ENCODE measurements around the gene SLC38A2.

Gene SLC38A2

DNA sequence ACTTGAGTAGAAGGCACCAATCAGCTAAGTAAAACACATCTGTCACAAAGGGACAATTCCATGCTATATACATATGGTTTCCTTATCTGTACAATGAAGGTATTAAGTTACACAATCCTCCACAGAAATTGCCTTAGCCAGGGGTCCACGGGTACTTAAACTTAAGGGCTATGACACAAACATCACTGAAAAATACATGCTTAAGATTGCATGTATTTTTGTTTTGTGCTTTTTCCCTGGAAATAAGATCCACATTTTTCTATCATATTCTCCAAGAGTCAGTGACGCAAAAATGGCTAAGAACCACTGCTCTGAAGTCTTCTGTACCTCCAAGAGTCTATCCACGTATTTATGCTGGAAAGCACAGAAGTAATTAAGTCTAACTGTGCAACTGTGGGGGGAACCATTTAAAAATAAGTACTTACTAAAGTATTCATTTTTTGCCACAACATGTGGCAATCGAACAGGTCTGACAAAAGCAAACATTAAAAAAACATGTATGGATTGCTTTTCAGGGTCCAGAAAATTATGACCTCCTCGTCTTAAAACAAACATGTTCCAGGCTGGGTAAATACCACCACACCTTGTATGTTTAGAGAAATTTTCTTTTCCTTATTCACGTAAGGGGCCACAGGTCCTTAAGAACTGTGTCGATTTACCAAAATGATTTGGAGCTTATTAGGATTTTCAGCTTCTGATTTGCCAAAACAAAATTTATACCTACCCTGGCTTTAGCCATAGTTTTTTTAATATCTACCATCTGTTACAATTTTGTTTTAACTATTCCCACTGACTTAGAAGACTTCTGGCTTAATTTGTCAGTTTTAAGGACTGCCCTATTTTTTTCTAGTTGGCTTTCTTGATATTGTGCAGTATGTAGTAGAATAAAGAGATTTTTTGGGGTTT lies 2.8 kb downstream of the SLC38A2 start:
- no peak overlapping the region for H3K23ac ChIP-seq (ENCODE audit: low read length)
- no peak overlapping the region for H2AFZ ChIP-seq (ENCODE audit: insufficient read depth, low read length, poor library complexity)
- H3K18ac ChIP-seq (ENCODE audit: low read length), result no peak overlapping the region
- H3K27ac ChIP-seq (ENCODE audit: low read depth, low read length), result no peak overlapping the region
- H2BK5ac ChIP-seq (ENCODE audit: low read depth, low read length, poor library complexity), result no peak overlapping the region
- H3K4me3 ChIP-seq (ENCODE audit: low read depth, low read length), result no peak overlapping the region
- H3K4me2 ChIP-seq (ENCODE audit: low read length), result peak overlapping the region; percentile 78
- H3K4me1 ChIP-seq (ENCODE audit: control insufficient read depth in 1 of 2, insufficient read depth in 2 of 2, low read length in 2 of 2), result peaks cover 6 to 7% of the 10 kb centered on the region in 2 experiments
- peaks cover 15% of the 10 kb centered on the region for H3K79me2 ChIP-seq (ENCODE audit: control insufficient read depth, insufficient read depth, low read length, poor library complexity)
- no peak for DNase-seq
- peaks cover 12 to 31% of the 10 kb centered on the region in 2 experiments for H3K36me3 ChIP-seq (ENCODE audit: control insufficient read depth in 1 of 2, insufficient read depth in 2 of 2, low read length in 2 of 2)
- H3K79me1 ChIP-seq (ENCODE audit: low read length), result peaks cover 19% of the 10 kb centered on the region
- H4K8ac ChIP-seq (ENCODE audit: low read depth, low read length), result no peak overlapping the region
- H2BK120ac ChIP-seq (ENCODE audit: insufficient read depth, low read length, poor library complexity), result no peak overlapping the region
- no peak overlapping the region for H4K12ac ChIP-seq (ENCODE audit: low read depth, low read length)
- H3K9ac ChIP-seq (ENCODE audit: low read length), result no peak overlapping the region
- H3K27me3 ChIP-seq (ENCODE audit: insufficient read depth, low read length), result no peaks in the 10 kb centered on the region
- no peak overlapping the region for H3K14ac ChIP-seq (ENCODE audit: low read length)
- H4K91ac ChIP-seq (ENCODE audit: low read depth, low read length), result no peak overlapping the region
- H2BK12ac ChIP-seq (ENCODE audit: low read length), result no peak overlapping the region
- H2AK5ac ChIP-seq (ENCODE audit: low read length), result no peak overlapping the region
- H3K4ac ChIP-seq (ENCODE audit: low read depth, low read length), result no peak overlapping the region
- no CpG with 5 or more reads among the region's 7 CpGs for WGBS (ENCODE audit: extremely low coverage, insufficient coverage, insufficient read length)
- H3K9me3 ChIP-seq (ENCODE audit: insufficient read depth, low read depth, low read length), result no peaks in the 10 kb centered on the region

DNA sequence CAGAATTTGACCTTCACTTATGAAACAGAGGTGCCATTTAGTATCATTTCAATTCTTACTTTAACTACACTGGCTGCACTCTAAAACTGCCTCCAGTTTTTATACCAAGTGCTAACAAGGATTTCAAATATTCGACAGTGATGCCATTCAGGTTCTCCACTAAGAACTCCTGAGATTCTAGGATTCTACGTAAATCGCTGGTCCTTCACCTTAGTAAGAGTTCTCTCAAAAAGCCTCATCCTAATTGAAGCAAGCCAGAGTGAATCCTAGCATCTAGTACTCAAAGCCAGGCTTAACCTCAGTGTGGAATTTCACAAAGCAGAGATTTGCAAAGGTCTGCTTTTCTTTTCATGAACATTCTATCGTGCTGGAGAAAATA lies 3.5 kb downstream of the SLC38A2 start:
- no CpG with 5 or more reads among the region's 4 CpGs for WGBS (ENCODE audit: extremely low coverage, insufficient coverage, insufficient read length)
- Histone ChIP-seq H2BK5ac (ENCODE audit: low read depth, low read length, poor library complexity) (no peak overlapping the region), H3K4me1 (ENCODE audit: control insufficient read depth in 1 of 2, insufficient read depth in 2 of 2, low read length in 2 of 2) (peaks cover 5 to 7% of the 10 kb centered on the region in 2 experiments), H3K23ac (ENCODE audit: low read length) (no peak overlapping the region), H3K4me3 (ENCODE audit: low read depth, low read length) (no peak overlapping the region), H4K91ac (ENCODE audit: low read depth, low read length) (no peak overlapping the region), H2BK12ac (ENCODE audit: low read length) (no peak overlapping the region), H3K79me2 (ENCODE audit: control insufficient read depth, insufficient read depth, low read length, poor library complexity) (peaks cover 15% of the 10 kb centered on the region), H3K79me1 (ENCODE audit: low read length) (peaks cover 19% of the 10 kb centered on the region), H3K18ac (ENCODE audit: low read length) (no peak overlapping the region), H3K14ac (ENCODE audit: low read length) (no peak overlapping the region), H3K4me2 (ENCODE audit: low read length) (peak overlapping the region; percentile 60), H3K9ac (ENCODE audit: low read length) (no peak overlapping the region), H4K12ac (ENCODE audit: low read depth, low read length) (no peak overlapping the region), H3K27ac (ENCODE audit: low read depth, low read length) (no peak overlapping the region), H2BK120ac (ENCODE audit: insufficient read depth, low read length, poor library complexity) (no peak overlapping the region), H3K27me3 (ENCODE audit: insufficient read depth, low read length) (no peaks in the 10 kb centered on the region), H3K4ac (ENCODE audit: low read depth, low read length) (no peak overlapping the region), H4K8ac (ENCODE audit: low read depth, low read length) (no peak overlapping the region), H3K9me3 (ENCODE audit: insufficient read depth, low read depth, low read length) (no peaks in the 10 kb centered on the region), H3K36me3 (ENCODE audit: control insufficient read depth in 1 of 2, insufficient read depth in 2 of 2, low read length in 2 of 2) (peaks cover 12 to 33% of the 10 kb centered on the region in 2 experiments), H2AFZ (ENCODE audit: insufficient read depth, low read length, poor library complexity) (no peak overlapping the region), H2AK5ac (ENCODE audit: low read length) (no peak overlapping the region)
- no peak for DNase-seq

DNA sequence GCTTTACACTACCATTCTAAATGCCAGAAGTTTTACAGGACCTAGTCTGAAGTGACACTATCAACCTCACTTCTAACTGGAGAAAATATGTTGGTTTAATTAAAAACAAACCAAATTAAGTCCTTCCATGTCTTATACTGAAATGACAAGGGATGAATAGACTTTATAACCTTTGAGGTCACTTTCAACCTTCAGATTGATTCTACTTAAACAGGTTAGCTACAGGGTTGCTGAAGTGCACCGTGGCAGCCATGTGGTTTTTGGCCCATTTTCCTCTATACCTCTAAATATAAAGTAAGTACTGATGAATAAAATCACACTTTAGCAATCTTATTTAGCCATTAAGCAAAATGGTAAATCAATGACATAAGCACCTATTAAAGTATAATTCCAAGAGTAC lies 3.9 kb downstream of the SLC38A2 start:
- DNase-seq, result no peak
- no peak overlapping the region for H3K27ac ChIP-seq (ENCODE audit: low read depth, low read length)
- H2BK120ac ChIP-seq (ENCODE audit: insufficient read depth, low read length, poor library complexity), result no peak overlapping the region
- peaks cover 1 to 3% of the 10 kb centered on the region in 2 experiments for H3K4me1 ChIP-seq (ENCODE audit: control insufficient read depth in 1 of 2, insufficient read depth in 2 of 2, low read length in 2 of 2)
- peaks cover 12 to 33% of the 10 kb centered on the region in 2 experiments for H3K36me3 ChIP-seq (ENCODE audit: control insufficient read depth in 1 of 2, insufficient read depth in 2 of 2, low read length in 2 of 2)
- no peaks in the 10 kb centered on the region for H3K27me3 ChIP-seq (ENCODE audit: insufficient read depth, low read length)
- H3K9me3 ChIP-seq (ENCODE audit: insufficient read depth, low read depth, low read length), result no peaks in the 10 kb centered on the region
- no peak overlapping the region for H3K4ac ChIP-seq (ENCODE audit: low read depth, low read length)
- peaks cover 19% of the 10 kb centered on the region for H3K79me1 ChIP-seq (ENCODE audit: low read length)
- no CpG with 5 or more reads among the region's 1 CpG for WGBS (ENCODE audit: extremely low coverage, insufficient coverage, insufficient read length)
- H3K4me2 ChIP-seq (ENCODE audit: low read length), result no peak overlapping the region
- no peak overlapping the region for H3K14ac ChIP-seq (ENCODE audit: low read length)
- no peak overlapping the region for H2AFZ ChIP-seq (ENCODE audit: insufficient read depth, low read length, poor library complexity)
- H4K8ac ChIP-seq (ENCODE audit: low read depth, low read length), result no peak overlapping the region
- no peak overlapping the region for H2AK5ac ChIP-seq (ENCODE audit: low read length)
- no peak overlapping the region for H2BK12ac ChIP-seq (ENCODE audit: low read length)
- H3K9ac ChIP-seq (ENCODE audit: low read length), result no peak overlapping the region
- H3K23ac ChIP-seq (ENCODE audit: low read length), result no peak overlapping the region
- H3K79me2 ChIP-seq (ENCODE audit: control insufficient read depth, insufficient read depth, low read length, poor library complexity), result peaks cover 15% of the 10 kb centered on the region
- H2BK5ac ChIP-seq (ENCODE audit: low read depth, low read length, poor library complexity), result no peak overlapping the region
- no peak overlapping the region for H3K4me3 ChIP-seq (ENCODE audit: low read depth, low read length)
- no peak overlapping the region for H4K12ac ChIP-seq (ENCODE audit: low read depth, low read length)
- H3K18ac ChIP-seq (ENCODE audit: low read length), result no peak overlapping the region
- H4K91ac ChIP-seq (ENCODE audit: low read depth, low read length), result no peak overlapping the region

DNA sequence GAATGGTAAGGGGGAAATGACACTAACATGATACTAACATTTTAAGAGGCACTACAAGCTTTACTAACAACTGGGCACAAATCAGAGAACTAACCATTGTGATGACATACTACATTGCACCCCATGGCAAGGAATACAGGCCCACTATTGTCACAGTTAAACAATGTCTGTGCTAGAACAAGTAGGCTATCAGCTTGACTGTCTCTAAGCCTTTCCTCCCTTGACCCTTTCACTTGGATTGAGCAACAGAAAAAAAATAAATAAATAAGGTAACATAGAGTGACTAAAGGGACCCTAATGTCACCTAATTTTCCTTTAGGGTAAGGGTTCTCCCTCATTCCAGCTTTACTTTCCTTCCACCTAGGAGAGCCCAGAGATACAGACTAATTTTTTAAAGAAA lies 4.4 kb downstream of the SLC38A2 start:
- H2AFZ ChIP-seq (ENCODE audit: insufficient read depth, low read length, poor library complexity), result no peak overlapping the region
- H2BK5ac ChIP-seq (ENCODE audit: low read depth, low read length, poor library complexity), result no peak overlapping the region
- no peak overlapping the region for H2BK12ac ChIP-seq (ENCODE audit: low read length)
- no peak for DNase-seq
- H3K4ac ChIP-seq (ENCODE audit: low read depth, low read length), result no peak overlapping the region
- H3K27ac ChIP-seq (ENCODE audit: low read depth, low read length), result no peak overlapping the region
- no peaks in the 10 kb centered on the region for H3K9me3 ChIP-seq (ENCODE audit: insufficient read depth, low read depth, low read length)
- no peak overlapping the region for H4K91ac ChIP-seq (ENCODE audit: low read depth, low read length)
- no peak overlapping the region for H3K18ac ChIP-seq (ENCODE audit: low read length)
- H3K4me3 ChIP-seq (ENCODE audit: low read depth, low read length), result no peak overlapping the region
- no peak overlapping the region for H3K4me2 ChIP-seq (ENCODE audit: low read length)
- no peak overlapping the region for H2AK5ac ChIP-seq (ENCODE audit: low read length)
- no peak overlapping the region for H3K14ac ChIP-seq (ENCODE audit: low read length)
- H3K4me1 ChIP-seq (ENCODE audit: control insufficient read depth in 1 of 2, insufficient read depth in 2 of 2, low read length in 2 of 2), result no peaks in the 10 kb centered on the region
- H3K36me3 ChIP-seq (ENCODE audit: control insufficient read depth in 1 of 2, insufficient read depth in 2 of 2, low read length in 2 of 2), result peaks cover 12 to 36% of the 10 kb centered on the region in 2 experiments
- no peak overlapping the region for H2BK120ac ChIP-seq (ENCODE audit: insufficient read depth, low read length, poor library complexity)
- H4K8ac ChIP-seq (ENCODE audit: low read depth, low read length), result no peak overlapping the region
- H3K79me1 ChIP-seq (ENCODE audit: low read length), result peaks cover 15% of the 10 kb centered on the region
- H3K23ac ChIP-seq (ENCODE audit: low read length), result no peak overlapping the region
- no peaks in the 10 kb centered on the region for H3K27me3 ChIP-seq (ENCODE audit: insufficient read depth, low read length)
- peaks cover 15% of the 10 kb centered on the region for H3K79me2 ChIP-seq (ENCODE audit: control insufficient read depth, insufficient read depth, low read length, poor library complexity)
- no peak overlapping the region for H3K9ac ChIP-seq (ENCODE audit: low read length)
- H4K12ac ChIP-seq (ENCODE audit: low read depth, low read length), result no peak overlapping the region
